Activated B cell treated with CpG ODN at 0.5 μM for 24 hours (primary cell): ENCODE results near the gene ADAMTS14. TPM values are rescaled to one million over a fixed set of nuclear protein-coding genes. Genes with fewer than 3 reads are reported as not detected.

ENCODE experiments used
- ATAC-seq: fragments of 200-7000 bp; cut with Tn5 transposase; one replicate; pipeline ENCODE4 v1.10.0; 2021; ENCODE audit warnings: low read depth, mild to moderate bottlenecking, moderate library complexity
- CTCF ChIA-PET: fragments of 350-600 bp; sonication (Branson Sonifier 250); formaldehyde crosslinking; loops from one replicate; lab custom pipeline; 2021; ENCODE audit warnings: antibody characterized with exemption; lab: Charles Lee
- POLR2A ChIA-PET: fragments of 350-600 bp; sonication (Branson Sonifier 250); formaldehyde crosslinking; loops from one replicate; lab custom pipeline; 2021; ENCODE audit warnings: antibody characterized with exemption; lab: Charles Lee
- DNase-seq: peaks from one replicate; pipeline ENCODE4 v3.0.0; 2022
- H3K27ac Mint-ChIP-seq: one replicate; pipeline ENCODE4 v1.8.0; 2020; ENCODE audit warnings: mixed read lengths
- H3K27me3 Mint-ChIP-seq: one replicate; pipeline ENCODE4 v1.8.0; 2021; ENCODE audit warnings: mixed read lengths
- H3K36me3 Mint-ChIP-seq: one replicate; pipeline ENCODE4 v1.8.0; 2021; ENCODE audit warnings: low read depth, mixed read lengths
- H3K4me1 Mint-ChIP-seq: one replicate; pipeline ENCODE4 v1.8.0; 2021; ENCODE audit warnings: mixed read lengths
- H3K4me3 Mint-ChIP-seq: one replicate; pipeline ENCODE4 v1.8.0; 2020; ENCODE audit warnings: mild to moderate bottlenecking, mixed read lengths
- H3K9me3 Mint-ChIP-seq: one replicate; pipeline ENCODE4 v1.8.0; 2020; ENCODE audit warnings: mixed read lengths
- CTCF ChIP-seq: fragments of 200-600 bp; IDR thresholded peaks from one replicate; pipeline ENCODE4 v1.8.0; 2022; ENCODE audit warnings: antibody characterized with exemption, mild to moderate bottlenecking
- intact Hi-C: fragments of 100-400 bp; cut with micrococcal nuclease; formaldehyde crosslinking; loops from one replicate; pipeline ENCODE4 v1.15.1; 2024
- total RNA-seq: library from RNA; stranded (reverse); gene quantifications from 2 replicates; pipeline ENCODE4 v1.2.3, GENCODE V29; 2022

The ADAMTS14 gene
- total RNA-seq, 1 donor from 2014 or later = 0.04 TPM

DNA sequence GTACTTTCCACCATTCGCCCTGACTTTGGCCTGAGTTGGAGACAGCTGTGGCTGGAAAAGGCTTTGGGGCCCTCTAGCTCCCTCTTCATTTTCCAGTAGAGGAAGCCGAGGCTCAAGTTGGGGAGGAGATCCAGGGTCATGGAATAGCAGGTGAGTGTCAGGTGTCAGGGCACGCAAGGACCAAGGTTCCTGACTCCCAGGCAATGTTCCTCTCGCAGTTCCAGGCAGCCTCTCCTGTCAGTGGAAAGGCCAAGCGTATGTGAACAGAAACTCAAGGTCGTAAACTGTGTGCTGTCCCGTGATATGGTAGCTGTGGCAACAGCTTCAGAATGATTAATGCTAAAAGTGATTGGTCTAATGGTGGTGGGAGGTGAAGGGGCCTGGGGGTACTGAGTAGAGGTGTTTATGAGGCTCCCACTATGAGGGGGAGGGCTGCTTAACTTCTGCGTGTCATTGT, 13.2 kb downstream of the ADAMTS14 start:
- Mint-ChIP-seq H3K36me3 (no peaks in the 10 kb centered on the region), H3K4me3 (no peak overlapping the region), H3K27me3 (no peaks in the 10 kb centered on the region), H3K4me1 (peaks cover 7% of the 10 kb centered on the region), H3K27ac (no peak overlapping the region), H3K9me3 (no peaks in the 10 kb centered on the region)
- ATAC-seq (no peak), DNase-seq (no peak)
- ChIA-PET POLR2A (no interaction called here), CTCF (no interaction called here)
- intact Hi-C loops = no loop called here
- no peak for TF ChIP-seq CTCF

GRCh38 chr10:70688828-70689227, 16.5 kb downstream of the ADAMTS14 start:
- H3K36me3 Mint-ChIP-seq = no peaks in the 10 kb centered on the region
- no peak for TF ChIP-seq CTCF
- intact Hi-C loops = no loop called here
- H3K4me3 Mint-ChIP-seq = no peak overlapping the region
- H3K4me1 Mint-ChIP-seq = no peaks in the 10 kb centered on the region
- no peaks in the 10 kb centered on the region for H3K9me3 Mint-ChIP-seq
- no peak for DNase-seq
- CTCF ChIA-PET = no interaction called here
- POLR2A ChIA-PET = no interaction called here
- ATAC-seq = no peak
- no peaks in the 10 kb centered on the region for H3K27me3 Mint-ChIP-seq
- H3K27ac Mint-ChIP-seq = no peak overlapping the region

DNA sequence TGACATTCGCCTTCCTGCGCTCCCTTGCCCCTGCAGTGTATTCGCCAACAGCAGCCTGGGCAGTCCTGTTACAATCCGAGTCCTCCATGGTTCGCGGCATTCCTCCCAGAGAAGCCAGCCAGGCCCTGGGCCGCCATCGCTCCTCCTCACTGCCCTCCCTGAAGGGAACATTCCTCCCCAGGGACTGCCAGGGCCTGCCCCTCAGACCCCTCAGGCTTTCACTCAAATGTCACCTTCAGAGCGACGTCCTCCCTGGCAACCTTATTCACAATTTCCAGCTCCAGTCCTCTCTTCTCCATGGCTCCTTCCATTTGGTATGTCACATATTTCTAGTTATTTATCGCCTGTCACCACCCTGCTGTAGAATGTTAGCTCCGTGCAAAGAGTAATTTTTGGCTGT, 17.4 kb downstream of the ADAMTS14 start:
- Mint-ChIP-seq H3K27me3 (no peaks in the 10 kb centered on the region), H3K4me1 (no peaks in the 10 kb centered on the region), H3K9me3 (no peaks in the 10 kb centered on the region), H3K27ac (no peak overlapping the region), H3K36me3 (no peaks in the 10 kb centered on the region), H3K4me3 (no peak overlapping the region)
- intact Hi-C loops = no loop called here
- ChIA-PET POLR2A (no interaction called here), CTCF (no interaction called here)
- TF ChIP-seq CTCF = no peak
- ATAC-seq (no peak), DNase-seq (no peak)

GRCh38 chr10:70690589-70690988, 18.3 kb downstream of the ADAMTS14 start:
- Mint-ChIP-seq H3K36me3 (no peaks in the 10 kb centered on the region), H3K4me3 (no peak overlapping the region), H3K9me3 (no peaks in the 10 kb centered on the region), H3K4me1 (no peaks in the 10 kb centered on the region), H3K27me3 (no peaks in the 10 kb centered on the region), H3K27ac (no peak overlapping the region)
- DNase-seq = no peak
- no peak for ATAC-seq
- intact Hi-C loops = no loop called here
- TF ChIP-seq CTCF = no peak
- CTCF ChIA-PET = no interaction called here
- POLR2A ChIA-PET = interaction anchor here (0.6 kb wide), 1 partner anchor 802 kb away, joined by 3 read pairs; no protein-coding TSS in a partner anchor

- H3K4me3 Mint-ChIP-seq = no peak overlapping the region
- CTCF ChIA-PET = no interaction called here
Observed at GRCh38 chr10:70691611-70692010, 19.3 kb downstream of the ADAMTS14 start.

More at GRCh38 chr10:70691611-70692010, 19.3 kb downstream of the ADAMTS14 start:
- no peak for DNase-seq
- POLR2A ChIA-PET = no interaction called here
- no peak for TF ChIP-seq CTCF
- H3K9me3 Mint-ChIP-seq = no peaks in the 10 kb centered on the region
- H3K27me3 Mint-ChIP-seq = no peaks in the 10 kb centered on the region
- ATAC-seq = no peak
- intact Hi-C loops = no loop called here
- no peak overlapping the region for H3K27ac Mint-ChIP-seq
- H3K36me3 Mint-ChIP-seq = no peaks in the 10 kb centered on the region
- no peaks in the 10 kb centered on the region for H3K4me1 Mint-ChIP-seq
